K562 (cell line): Measurements from ENCODE around the gene PPM1M.

ENCODE experiments used
- CTCF ChIP-seq, 3 experiments: IDR thresholded peaks in 2 of 3; conservative IDR thresholded peaks in 1 of 3; 2 replicates each; pipeline ENCODE4 v1.5.1; 2011 to 2012; ENCODE audit warnings: low read length in 3 of 3, mild to moderate bottlenecking in 3 of 3, control low read depth in 2 of 3, improper control_type of control experiment in 1 of 3, inconsistent platforms in 1 of 3, low read depth in 1 of 3, mixed read lengths in 1 of 3, moderate library complexity in 1 of 3; ENCODE audit not compliant: insufficient read depth in 2 of 3
- NFIC ChIP-seq: fragments of 450-650 bp; IDR thresholded peaks from 2 replicates; pipeline ENCODE4 v1.6.1; 2017; ENCODE audit warnings: mild to moderate bottlenecking, inconsistent platforms
- PHF20 ChIP-seq: fragments of 450-650 bp; IDR thresholded peaks from 2 replicates; pipeline ENCODE4 v1.6.1; 2018; ENCODE audit not compliant: partially characterized antibody
- SREBF1 ChIP-seq: fragments of 150-350 bp; IDR thresholded peaks from 2 replicates; pipeline ENCODE4 v1.6.1; 2014; ENCODE audit warnings: antibody characterized with exemption, low read depth, low read length, borderline replicate concordance
- TBL1XR1 ChIP-seq, 2 experiments: IDR thresholded peaks; 2 replicates each; pipeline ENCODE4 v1.6.1; 2012; ENCODE audit warnings: improper control_type of control experiment in 2 of 2, low read length in 2 of 2, mild to moderate bottlenecking in 1 of 2
- ZBTB40 ChIP-seq, 2 experiments: fragments of 450-650 bp in 1 of 2; sonication (generic) in 1 of 2; formaldehyde crosslinking in 1 of 2; IDR thresholded peaks; 2 replicates each; pipeline versions ENCODE4 v1.7.1 to v1.9.0; 2016 to 2022; ENCODE audit warnings: inconsistent platforms in 1 of 2, mild to moderate bottlenecking in 1 of 2, missing genetic modification reagents in 1 of 2
- ZNF175 ChIP-seq: fragments of 200-800 bp; sonication (Bioruptor generic); IDR thresholded peaks from 2 replicates; pipeline ENCODE4 v1.6.1; 2016; ENCODE audit warnings: low read depth, mild to moderate bottlenecking, missing genetic modification characterization, missing compliant biosample characterization
- ZNF232 ChIP-seq: sonication (generic); formaldehyde crosslinking; IDR thresholded peaks from 2 replicates; pipeline ENCODE4 v1.8.0; 2022; ENCODE audit warnings: mild to moderate bottlenecking, missing genetic modification reagents
- TF ChIP-seq, protein P1 (sequence below), 2 experiments: IDR thresholded peaks in 1 of 2; conservative IDR thresholded peaks in 1 of 2; 2 replicates each; pipeline ENCODE4 v1.6.1; 2016; ENCODE audit warnings: low read depth in 2 of 2, mild to moderate bottlenecking in 1 of 2, missing compliant biosample characterization in 1 of 2, missing genetic modification characterization in 1 of 2, moderate library complexity in 1 of 2
- TF ChIP-seq, protein P2 (sequence below): fragments of 250-450 bp; sonication (Bioruptor Pico); IDR thresholded peaks from 2 replicates; pipeline ENCODE4 v1.4.0; 2020; ENCODE audit warnings: mild to moderate bottlenecking, moderate library complexity
- TF ChIP-seq, protein P3 (sequence below), 2 experiments: fragments of 450-650 bp; IDR thresholded peaks; 2 replicates each; pipeline ENCODE4 v1.6.1; 2016

DNA sequence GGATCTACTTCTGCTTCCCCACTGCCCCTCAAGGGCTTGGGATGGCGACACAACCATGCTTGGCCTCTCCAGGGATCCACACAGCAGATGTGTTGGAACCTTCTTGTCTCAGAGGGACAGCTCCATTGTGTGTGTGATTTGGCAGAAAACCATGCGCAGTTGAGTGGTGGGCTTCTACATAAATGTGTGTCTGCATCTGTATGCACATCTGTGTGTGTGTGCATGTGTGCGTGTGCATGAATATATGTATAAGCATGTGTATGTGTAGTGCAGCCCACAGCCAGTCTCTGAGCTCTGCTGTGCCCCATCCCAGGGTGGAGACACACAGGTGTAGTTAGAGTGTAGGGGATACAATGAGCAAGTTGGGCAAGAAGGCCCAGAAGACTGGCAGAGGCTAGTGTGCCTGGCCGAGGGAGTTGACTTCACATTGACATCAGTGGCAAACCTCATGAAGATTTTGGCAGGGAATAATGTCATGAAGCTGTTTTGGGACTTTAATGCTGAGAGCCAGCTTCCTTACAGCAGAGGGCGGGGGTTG, 50.2 kb downstream of the PPM1M start:
- TF ChIP-seq SREBF1 (no peak), ZNF232 (CRISPR knock-in tag) (no peak), TBL1XR1 (IDR thresholded peaks at IDR 0.05; ENCODE audit: low read length in 2 of 2) (no peak), ZBTB40 (IDR thresholded peaks at IDR 0.05) (no peak), ZBTB40 (CRISPR knock-in tag; IDR thresholded peaks at IDR 0.05) (no peak), CTCF (IDR thresholded peaks at IDR 0.05 in 2 of 3, conservative IDR thresholded peaks at IDR 0.05 in 1 of 3; ENCODE audit: insufficient read depth in 2 of 3, low read depth in 1 of 3, low read length in 3 of 3) (no peak), NFIC (no peak), PHF20 (no peak), ZNF175 (CRISPR knock-in tag) (no peak)
- TF ChIP-seq, protein P1, sequence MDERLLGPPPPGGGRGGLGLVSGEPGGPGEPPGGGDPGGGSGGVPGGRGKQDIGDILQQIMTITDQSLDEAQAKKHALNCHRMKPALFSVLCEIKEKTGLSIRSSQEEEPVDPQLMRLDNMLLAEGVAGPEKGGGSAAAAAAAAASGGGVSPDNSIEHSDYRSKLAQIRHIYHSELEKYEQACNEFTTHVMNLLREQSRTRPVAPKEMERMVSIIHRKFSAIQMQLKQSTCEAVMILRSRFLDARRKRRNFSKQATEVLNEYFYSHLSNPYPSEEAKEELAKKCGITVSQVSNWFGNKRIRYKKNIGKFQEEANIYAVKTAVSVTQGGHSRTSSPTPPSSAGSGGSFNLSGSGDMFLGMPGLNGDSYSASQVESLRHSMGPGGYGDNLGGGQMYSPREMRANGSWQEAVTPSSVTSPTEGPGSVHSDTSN (CRISPR knock-in tag; IDR thresholded peaks at IDR 0.05; ENCODE audit: low read depth), result no peak
- TF ChIP-seq, protein P1 (tag; conservative IDR thresholded peaks at IDR 0.05; ENCODE audit: low read depth), result no peak
- TF ChIP-seq, protein P2, sequence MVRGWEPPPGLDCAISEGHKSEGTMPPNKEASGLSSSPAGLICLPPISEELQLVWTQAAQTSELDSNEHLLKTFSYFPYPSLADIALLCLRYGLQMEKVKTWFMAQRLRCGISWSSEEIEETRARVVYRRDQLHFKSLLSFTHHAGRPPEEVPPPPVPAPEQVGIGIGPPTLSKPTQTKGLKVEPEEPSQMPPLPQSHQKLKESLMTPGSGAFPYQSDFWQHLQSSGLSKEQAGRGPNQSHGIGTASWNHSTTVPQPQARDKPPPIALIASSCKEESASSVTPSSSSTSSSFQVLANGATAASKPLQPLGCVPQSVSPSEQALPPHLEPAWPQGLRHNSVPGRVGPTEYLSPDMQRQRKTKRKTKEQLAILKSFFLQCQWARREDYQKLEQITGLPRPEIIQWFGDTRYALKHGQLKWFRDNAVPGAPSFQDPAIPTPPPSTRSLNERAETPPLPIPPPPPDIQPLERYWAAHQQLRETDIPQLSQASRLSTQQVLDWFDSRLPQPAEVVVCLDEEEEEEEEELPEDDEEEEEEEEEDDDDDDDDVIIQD, result no peak
- TF ChIP-seq, protein P3, sequence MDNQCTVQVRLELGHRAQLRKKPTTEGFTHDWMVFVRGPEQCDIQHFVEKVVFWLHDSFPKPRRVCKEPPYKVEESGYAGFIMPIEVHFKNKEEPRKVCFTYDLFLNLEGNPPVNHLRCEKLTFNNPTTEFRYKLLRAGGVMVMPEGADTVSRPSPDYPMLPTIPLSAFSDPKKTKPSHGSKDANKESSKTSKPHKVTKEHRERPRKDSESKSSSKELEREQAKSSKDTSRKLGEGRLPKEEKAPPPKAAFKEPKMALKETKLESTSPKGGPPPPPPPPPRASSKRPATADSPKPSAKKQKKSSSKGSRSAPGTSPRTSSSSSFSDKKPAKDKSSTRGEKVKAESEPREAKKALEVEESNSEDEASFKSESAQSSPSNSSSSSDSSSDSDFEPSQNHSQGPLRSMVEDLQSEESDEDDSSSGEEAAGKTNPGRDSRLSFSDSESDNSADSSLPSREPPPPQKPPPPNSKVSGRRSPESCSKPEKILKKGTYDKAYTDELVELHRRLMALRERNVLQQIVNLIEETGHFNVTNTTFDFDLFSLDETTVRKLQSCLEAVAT (IDR thresholded peaks at IDR 0.05), result no peak
